B cell (primary cell): ENCODE results near the gene RAB2B. TPM values are rescaled to one million over a fixed set of nuclear protein-coding genes. Genes with fewer than 3 reads are reported as not detected.

Source experiments
- ATAC-seq: fragments of 200-7000 bp; cut with Tn5 transposase; one replicate; pipeline ENCODE4 v1.10.0; 2021; ENCODE audit warnings: low read depth, mild to moderate bottlenecking, moderate number of reproducible peaks, moderate library complexity
- CTCF ChIA-PET: fragments of 350-600 bp; sonication (Branson Sonifier 250); formaldehyde crosslinking; loops from one replicate; lab custom pipeline; 2021; ENCODE audit warnings: antibody characterized with exemption, inconsistent platforms; lab: Charles Lee
- POLR2A ChIA-PET: fragments of 350-600 bp; sonication (Branson Sonifier 250); formaldehyde crosslinking; loops from one replicate; lab custom pipeline; 2021; ENCODE audit warnings: antibody characterized with exemption; lab: Charles Lee
- DNase-seq: peaks from one replicate; pipeline ENCODE4 v3.0.0; 2013
- H2AFZ ChIP-seq: 2 replicates; pipeline ENCODE4 v1.6.1; 2012; ENCODE audit warnings: mild to moderate bottlenecking, low read depth, low read length; ENCODE audit not compliant: insufficient read depth, poor library complexity, severe bottlenecking
- H3K27ac ChIP-seq, 2 donors: 1 replicate in 1 of 2; 2 replicates in 1 of 2; pipeline ENCODE4 v1.5.1; 2012 to 2013; ENCODE audit warnings: low read length in 2 of 2, mild to moderate bottlenecking in 2 of 2, moderate library complexity in 1 of 2
- H3K27me3 ChIP-seq, 4 experiments: fragments of 200-600 bp in 1 of 4; sonication (generic) in 1 of 4; replicated peaks in 1 of 4; 1 replicate in 2 of 4; 2 replicates in 2 of 4; pipeline versions ENCODE4 v1.6.1 to v1.7.0; 2013 to 2016; ENCODE audit warnings: low read length in 3 of 4, mild to moderate bottlenecking in 2 of 4, mixed read lengths in 1 of 4, moderate library complexity in 1 of 4; ENCODE audit not compliant: insufficient read depth in 4 of 4, control insufficient read depth in 3 of 4; ENCODE audit errors: control extremely low read depth in 1 of 4
- H3K36me3 ChIP-seq, 2 experiments: replicated peaks in 1 of 2; 1 replicate in 1 of 2; 2 replicates in 1 of 2; pipeline versions ENCODE4 v1.6.1 to v1.7.1; 2013; ENCODE audit warnings: low read length in 1 of 2; ENCODE audit not compliant: insufficient read depth in 2 of 2, control insufficient read depth in 1 of 2; ENCODE audit errors: control extremely low read depth in 1 of 2, extremely low read depth in 1 of 2
- H3K4me1 ChIP-seq, 2 donors: fragments of 200-600 bp in 1 of 2; sonication (generic) in 1 of 2; 1 replicate in 1 of 2; 2 replicates in 1 of 2; pipeline versions ENCODE4 v1.5.1 to v1.6.1; 2013 to 2017; ENCODE audit warnings: low read length in 2 of 2; ENCODE audit not compliant: control insufficient read depth in 2 of 2, insufficient read depth in 2 of 2
- H3K4me2 ChIP-seq: replicated peaks from 2 replicates; pipeline ENCODE3; 2012; ENCODE audit warnings: mild to moderate bottlenecking, low read depth, low read length; ENCODE audit not compliant: poor library complexity, severe bottlenecking
- H3K4me3 ChIP-seq, 5 experiments: fragments of 200-600 bp in 1 of 5; sonication (generic) in 1 of 5; 1 replicate in 3 of 5; 2 replicates in 2 of 5; pipeline versions ENCODE4 v1.5.1 to v1.7.0; 2011 to 2016; ENCODE audit warnings: low read length in 4 of 5, mild to moderate bottlenecking in 4 of 5, low read depth in 2 of 5, control low read depth in 1 of 5, moderate library complexity in 1 of 5; ENCODE audit not compliant: insufficient read depth in 1 of 5; ENCODE audit errors: control extremely low read depth in 1 of 5, extremely low read depth in 1 of 5
- H3K79me2 ChIP-seq: fragments of 200-600 bp; sonication (generic); one replicate; pipeline ENCODE4 v1.6.0; 2016; ENCODE audit warnings: low read length; ENCODE audit not compliant: control insufficient read depth, insufficient read depth
- H3K9ac ChIP-seq: fragments of 200-600 bp; sonication (generic); 2 replicates; pipeline ENCODE4 v1.6.1; 2017; ENCODE audit warnings: mild to moderate bottlenecking, low read length, moderate library complexity
- H3K9me3 ChIP-seq, 3 donors: one replicate each; pipeline versions ENCODE4 v1.6.1 to v1.7.1; 2013; ENCODE audit warnings: low read length in 2 of 3; ENCODE audit not compliant: control insufficient read depth in 2 of 3, insufficient read depth in 1 of 3; ENCODE audit errors: control extremely low read depth in 1 of 3
- H4K20me1 ChIP-seq: 2 replicates; pipeline ENCODE4 v1.6.0; 2012; ENCODE audit warnings: mild to moderate bottlenecking, low read length; ENCODE audit not compliant: insufficient read depth, control insufficient read depth, poor library complexity, severe bottlenecking
- H3K27ac Mint-ChIP-seq: one replicate; pipeline ENCODE4 v1.8.0; 2021; ENCODE audit warnings: mixed read lengths
- H3K27me3 Mint-ChIP-seq: one replicate; pipeline ENCODE4 v1.8.0; 2021; ENCODE audit warnings: mixed read lengths
- H3K4me1 Mint-ChIP-seq: one replicate; pipeline ENCODE4 v1.8.0; 2021; ENCODE audit warnings: mixed read lengths
- H3K4me3 Mint-ChIP-seq: one replicate; pipeline ENCODE4 v1.8.0; 2021; ENCODE audit warnings: mixed read lengths
- H3K9me3 Mint-ChIP-seq: one replicate; pipeline ENCODE4 v1.8.0; 2022; ENCODE audit warnings: mixed read lengths; ENCODE audit not compliant: insufficient read depth
- CTCF ChIP-seq: fragments of 200-600 bp; IDR thresholded peaks from one replicate; pipeline ENCODE4 v1.8.0; 2022; ENCODE audit warnings: antibody characterized with exemption, mild to moderate bottlenecking
- EZH2 ChIP-seq: IDR thresholded peaks from 2 replicates; pipeline ENCODE4 v1.6.1; 2012; ENCODE audit warnings: borderline replicate concordance, low read depth, mild to moderate bottlenecking, moderate library complexity, low read length; ENCODE audit not compliant: insufficient read depth, poor library complexity, severe bottlenecking
- WGBS: methylation state at CpG from one replicate; pipeline ENCODE4 v1.1.5; 2013; ENCODE audit warnings: missing lambda C conversion rate; ENCODE audit not compliant: insufficient coverage; 5-methylcytosine and 5-hydroxymethylcytosine counted together
- intact Hi-C: fragments of 100-400 bp; cut with micrococcal nuclease; formaldehyde crosslinking; loops from one replicate; pipeline ENCODE4 v1.10.0; 2022
- polyA plus RNA-seq: library from polyadenylated mRNA; depleted of rRNA; stranded (reverse); fragments of >200 nt; gene quantifications from 2 replicates; pipeline ENCODE4 v1.2.3, GENCODE V29; 2012
- total RNA-seq, 2 donors: library from RNA; stranded (reverse); fragments of 120-200 nt in 1 of 2; gene quantifications; 1 replicate in 1 of 2; 2 replicates in 1 of 2; pipeline versions ENCODE4 v1.2.3 to v1.2.4, GENCODE V29; 2013 to 2022

Gene RAB2B
- total and polyA plus RNA-seq, 2 donors (not counting 1 experiment from before 2014, with no cell fraction given), result 13.3 to 46.5 TPM

GRCh38 chr14:21476523-21476924 lies 235 bp downstream of the RAB2B start:
- Mint-ChIP-seq H3K4me3 (peak overlapping the region; percentile 98), H3K9me3 (no peaks in the 10 kb centered on the region), H3K27ac (peak overlapping the region; percentile 94), H3K4me1 (peaks cover 33% of the 10 kb centered on the region), H3K27me3 (no peaks in the 10 kb centered on the region)
- no peaks in the 10 kb centered on the region for H3K9me3 ChIP-seq
- intact Hi-C loops, result loop anchor here (2.0 kb wide), 1 partner anchor 80 kb away; no protein-coding TSS in a partner anchor
- ChIA-PET CTCF (interaction anchor here (1.0 to 3.5 kb wide), 10 partner anchors 10 to 80 kb away, joined by 3 to 25 read pairs (median 6); partner anchors contain the start of genes CHD8 and METTL3), POLR2A (interaction anchor here (0.7 to 2.8 kb wide), 6 partner anchors 21 to 1410 kb away, joined by 3 to 21 read pairs (median 6); partner anchors contain the start of genes CHD8, METTL3 and SALL2)
- H3K4me3 ChIP-seq, result peak overlapping the region; percentile 66 to 99 (median 81)
- H3K9ac ChIP-seq, result peak overlapping the region; percentile 92
- WGBS, result under 1% methylated on average over 23 of the region's 27 CpGs
- no peaks in the 10 kb centered on the region for H3K27me3 ChIP-seq
- DNase-seq (no peak), ATAC-seq (peak; percentile 53)
- H3K27ac ChIP-seq, result peak overlapping the region; percentile 43 to 94
- H3K79me2 ChIP-seq, result peaks cover 48% of the 10 kb centered on the region
- TF ChIP-seq EZH2 (no peak), CTCF (no peak)
- H2AFZ ChIP-seq, result peak overlapping the region; percentile 93
- peaks cover 15 to 21% of the 10 kb centered on the region in 2 donors for H3K4me1 ChIP-seq
- no peaks in the 10 kb centered on the region for H4K20me1 ChIP-seq
- peak overlapping the region; percentile 96 for H3K4me2 ChIP-seq
- H3K36me3 ChIP-seq, result peaks cover 0 to 3% of the 10 kb centered on the region in 2 experiments
